GM18858 (cell line): ENCODE measurements around the gene NOXO1.
"Not testable (repeated sequence)": the region's sequence is repeated elsewhere in the genome, so short reads cannot be mapped to it uniquely, and the experiment has no call there.

Experiments
- ATAC-seq: cut with Tn5 transposase; IDR thresholded peaks from one replicate; pipeline ENCODE4 v1.9.1; 2021; ENCODE audit not compliant: unreplicated experiment

The NOXO1 gene

DNA sequence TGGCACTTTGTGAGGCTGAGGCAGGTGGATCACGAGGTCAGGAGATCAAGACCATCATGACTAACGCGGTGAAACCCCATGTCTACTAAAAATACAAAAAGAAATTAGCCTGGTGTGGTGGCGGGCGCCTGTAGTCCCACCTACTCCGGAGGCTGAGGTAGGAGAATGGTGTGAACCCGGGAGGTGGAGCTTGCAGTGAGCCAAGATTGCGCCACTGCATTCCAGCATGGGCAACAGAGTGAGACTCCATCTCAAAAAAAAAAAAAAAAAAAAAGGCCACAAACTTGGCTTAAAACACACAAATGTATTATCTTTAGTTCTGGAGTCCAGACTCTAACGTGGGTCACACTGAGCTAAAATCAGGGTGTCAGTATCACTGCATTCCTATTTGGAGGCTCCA lies 30.5 kb upstream of the NOXO1 start:
- ATAC-seq = not testable (repeated sequence)

DNA sequence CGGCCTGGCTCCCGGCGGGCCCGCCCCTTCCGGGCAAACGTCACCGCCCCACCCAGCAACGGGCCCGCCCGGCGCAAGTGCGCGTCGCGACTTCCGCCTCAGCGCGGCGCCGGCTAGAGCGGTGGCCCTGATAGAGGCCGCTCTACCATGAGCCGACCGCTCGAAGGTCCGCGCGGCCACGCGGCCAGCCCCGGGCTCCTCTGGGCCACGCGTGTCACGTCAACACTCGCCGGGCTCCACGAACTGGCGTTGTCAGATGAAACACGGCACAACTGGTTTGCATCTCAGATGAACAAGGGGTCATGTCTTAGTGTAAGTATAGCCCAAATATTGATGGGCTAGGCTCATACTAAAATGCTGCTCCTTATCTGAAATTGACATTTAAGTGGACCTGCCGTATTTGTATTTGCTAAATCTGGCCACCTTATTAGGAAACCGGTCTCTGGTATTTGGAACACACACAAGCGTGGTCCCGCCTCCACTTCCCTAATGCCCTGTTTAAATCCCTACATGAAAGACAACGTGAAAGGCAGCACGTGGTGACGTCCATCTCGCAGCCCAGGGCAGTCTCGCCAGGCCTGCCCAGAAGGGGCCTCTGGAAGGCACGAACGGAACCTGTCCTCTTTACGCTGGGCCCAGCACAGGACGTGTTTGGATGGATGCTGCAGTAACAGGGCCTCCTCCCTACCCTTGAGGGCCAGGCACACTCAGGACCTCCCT lies 28.7 kb upstream of the NOXO1 start, which contains the start of gene ZNF598:
Gene ZNF598, minus strand, starts transcription at position 31 of the 720 bp plus-strand sequence.
- peak; percentile 44 for ATAC-seq

DNA sequence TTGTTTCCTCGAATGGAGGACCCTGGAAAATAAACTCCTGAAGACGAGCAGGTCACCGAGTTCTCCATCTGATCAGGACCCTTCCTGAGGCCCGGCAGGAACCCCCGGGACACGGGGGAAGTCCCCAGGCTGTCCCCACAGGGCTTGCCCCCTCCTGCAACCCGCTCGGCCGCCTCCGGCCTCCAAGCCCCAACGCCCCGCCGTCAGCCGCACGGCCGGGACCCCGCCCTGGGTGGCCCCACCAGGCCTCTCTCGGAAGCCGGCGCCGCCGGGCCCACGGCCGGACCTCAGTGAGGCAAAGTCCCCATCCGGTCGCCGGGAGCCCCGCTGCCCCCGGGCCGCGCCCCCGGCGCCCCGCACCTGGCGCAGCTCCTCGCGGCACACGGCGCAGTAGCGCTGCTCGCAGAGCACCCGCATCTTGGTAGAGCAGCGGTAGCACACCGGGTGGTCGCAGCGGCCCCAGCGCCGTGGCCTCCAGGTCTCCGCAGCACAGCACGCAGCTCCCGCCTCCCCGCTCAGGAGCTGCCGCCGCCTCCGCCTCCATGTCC lies 28.0 kb upstream of the NOXO1 start:
- peak; percentile 28 for ATAC-seq

DNA sequence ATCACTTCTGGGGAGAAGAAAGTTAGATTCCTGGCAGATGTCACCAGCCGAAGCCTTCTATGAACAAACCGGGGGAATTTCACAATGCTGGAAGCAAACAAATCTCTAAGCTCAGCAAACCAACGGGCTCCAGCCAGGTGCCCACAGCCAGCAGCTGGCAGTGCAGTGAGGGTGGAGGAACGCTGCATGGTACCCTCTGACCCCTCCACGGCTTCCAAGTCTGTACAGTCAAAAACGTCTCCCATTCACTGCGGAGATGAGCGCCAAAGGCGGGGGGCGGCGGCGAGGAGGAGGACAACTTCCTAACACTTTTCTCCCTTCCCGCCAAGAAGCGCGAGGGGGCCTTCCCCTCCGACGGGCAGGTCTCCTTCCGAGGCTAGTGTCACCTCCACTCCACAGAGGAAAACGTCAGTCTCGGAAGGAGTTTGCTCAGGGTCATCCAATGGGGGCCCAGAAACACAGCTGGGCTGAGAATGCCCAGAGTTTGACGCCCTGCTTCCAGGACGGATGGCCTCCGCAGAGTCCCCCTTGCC lies 27.4 kb upstream of the NOXO1 start:
- no peak for ATAC-seq

DNA sequence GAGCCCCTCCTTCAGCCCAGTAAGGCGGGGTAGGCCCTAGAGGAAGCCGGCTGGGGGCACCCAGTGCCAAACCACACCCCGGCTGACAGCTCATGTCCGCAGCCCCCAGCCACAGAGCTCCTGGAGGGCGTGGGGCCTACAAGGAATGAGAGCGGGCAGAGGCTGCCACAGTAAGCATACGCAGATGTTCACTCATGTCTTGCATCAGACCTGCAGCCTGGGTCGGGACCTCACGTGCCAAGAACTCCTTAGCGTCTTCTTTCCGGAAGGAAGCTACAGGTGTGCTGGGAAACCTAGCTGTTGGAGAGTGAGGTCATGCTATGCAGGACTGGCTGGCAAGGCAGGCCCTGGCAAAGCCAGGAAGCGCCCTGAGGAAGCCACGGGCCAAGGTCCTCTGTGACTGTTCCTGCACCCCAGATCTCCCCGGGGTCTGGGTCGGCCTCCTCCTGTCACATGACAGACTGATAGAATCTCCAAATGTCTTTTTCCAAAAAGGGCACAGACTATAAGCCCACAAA lies 26.8 kb upstream of the NOXO1 start:
- no peak for ATAC-seq

DNA sequence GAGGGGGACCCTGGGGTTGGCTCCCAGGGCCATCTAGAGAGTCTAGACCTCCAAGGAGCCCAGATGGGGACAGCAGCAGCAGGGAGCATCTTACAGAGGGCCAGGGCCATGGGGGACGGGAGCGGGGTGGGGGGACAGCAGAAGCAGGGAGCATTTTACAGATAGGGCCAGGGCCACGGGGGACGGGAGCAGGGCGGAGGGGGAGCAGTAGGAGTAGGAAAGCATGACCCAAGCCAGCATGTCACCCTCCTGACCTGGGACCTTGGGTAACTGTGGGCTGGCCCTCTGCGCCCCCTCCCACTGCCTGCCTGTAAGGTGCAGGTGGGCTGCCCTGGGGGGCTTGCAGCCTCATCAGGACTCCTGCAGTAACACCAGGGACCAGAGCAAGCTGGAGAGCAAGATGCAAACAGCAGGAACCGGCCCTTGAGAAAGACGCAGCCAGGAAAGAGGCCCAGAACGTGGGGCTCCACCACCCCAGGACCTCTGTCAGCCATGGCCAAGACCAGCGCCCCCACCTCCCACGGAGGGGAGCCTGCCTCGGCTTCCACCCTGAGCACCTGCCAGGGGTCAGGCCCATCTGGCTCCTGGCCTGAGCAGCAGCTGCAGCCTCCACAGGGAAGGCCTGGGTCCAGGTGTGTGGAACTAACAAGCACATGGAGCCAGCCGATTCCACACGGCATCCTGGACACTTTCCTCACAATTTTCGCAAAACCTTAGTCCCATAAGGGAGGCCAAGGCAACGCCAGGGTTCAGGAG lies 26.0 kb upstream of the NOXO1 start:
- no peak for ATAC-seq

DNA sequence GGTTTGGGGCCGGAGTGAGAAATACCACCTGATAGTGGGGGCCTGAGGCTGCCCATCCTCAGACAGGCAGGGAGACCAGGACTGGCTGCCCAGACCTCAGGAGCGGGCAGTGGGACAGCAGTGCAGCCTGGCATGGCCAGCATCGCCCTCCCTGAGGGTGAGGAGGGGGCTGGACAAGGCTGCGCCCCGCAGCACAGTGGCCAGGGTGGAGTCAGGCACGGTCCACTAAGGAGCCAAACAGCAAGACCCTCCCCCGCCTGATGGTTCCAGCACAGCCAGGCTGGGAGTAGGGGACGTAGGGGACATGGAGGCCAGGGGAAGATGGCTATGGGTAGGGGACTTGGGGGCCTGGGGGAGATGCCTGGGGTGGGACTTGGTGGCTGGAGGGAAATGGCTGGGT lies 25.0 kb upstream of the NOXO1 start:
- no peak for ATAC-seq

DNA sequence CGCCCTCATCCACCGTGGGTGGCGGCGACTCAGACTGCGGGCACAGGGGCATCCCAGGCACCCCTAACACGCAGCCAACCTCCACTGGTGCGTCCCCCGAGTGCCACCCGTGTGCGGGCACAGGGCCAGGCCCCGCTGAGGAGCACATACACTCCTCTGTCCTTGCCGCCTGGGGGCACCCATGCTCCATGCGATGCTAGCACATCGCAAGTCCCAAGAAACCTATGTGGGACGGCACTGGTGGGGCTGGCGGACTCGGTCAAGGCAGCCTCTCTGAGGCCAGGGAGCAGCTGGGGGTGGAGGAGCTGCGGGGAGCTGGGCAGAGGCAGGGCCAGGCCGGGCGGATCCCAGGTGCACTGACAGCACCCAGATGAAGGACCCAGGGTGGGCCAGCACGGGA lies 24.4 kb upstream of the NOXO1 start:
- ATAC-seq = no peak

DNA sequence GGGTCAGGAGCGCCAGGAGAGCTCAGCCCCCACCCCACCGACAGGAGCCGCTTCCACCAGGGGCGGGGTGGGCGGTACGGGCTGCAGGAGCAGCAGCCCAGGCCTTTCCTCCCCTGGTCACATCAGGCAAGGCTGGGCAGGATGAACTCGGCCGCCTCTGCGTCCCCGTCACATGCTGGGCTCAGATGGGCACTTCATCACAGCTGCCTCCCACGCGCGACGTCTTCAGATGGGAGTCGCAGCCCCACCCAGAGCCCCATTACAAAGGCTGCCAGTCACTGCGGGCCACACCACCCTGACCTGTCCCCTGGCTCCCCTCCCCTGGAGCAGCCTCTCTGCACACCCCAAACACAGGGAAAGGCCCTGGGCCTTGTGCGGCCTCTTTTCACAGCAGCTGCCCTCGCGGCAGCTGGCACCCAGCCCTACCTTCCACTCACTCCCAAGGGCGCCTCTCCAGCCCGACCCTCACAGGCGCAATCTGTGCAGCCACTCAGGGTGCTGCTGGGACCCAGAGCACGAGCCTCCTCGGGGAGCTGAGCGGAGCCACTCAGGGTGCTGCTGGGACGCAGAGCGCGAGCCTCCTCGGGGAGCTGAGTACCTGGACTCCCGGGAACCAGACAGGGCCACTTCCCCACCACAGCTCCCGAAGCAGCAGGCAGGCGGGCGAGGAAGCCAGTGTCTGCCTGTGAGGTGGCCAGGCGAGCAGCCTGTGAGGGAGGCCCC lies 23.7 kb upstream of the NOXO1 start:
- ATAC-seq = no peak

DNA sequence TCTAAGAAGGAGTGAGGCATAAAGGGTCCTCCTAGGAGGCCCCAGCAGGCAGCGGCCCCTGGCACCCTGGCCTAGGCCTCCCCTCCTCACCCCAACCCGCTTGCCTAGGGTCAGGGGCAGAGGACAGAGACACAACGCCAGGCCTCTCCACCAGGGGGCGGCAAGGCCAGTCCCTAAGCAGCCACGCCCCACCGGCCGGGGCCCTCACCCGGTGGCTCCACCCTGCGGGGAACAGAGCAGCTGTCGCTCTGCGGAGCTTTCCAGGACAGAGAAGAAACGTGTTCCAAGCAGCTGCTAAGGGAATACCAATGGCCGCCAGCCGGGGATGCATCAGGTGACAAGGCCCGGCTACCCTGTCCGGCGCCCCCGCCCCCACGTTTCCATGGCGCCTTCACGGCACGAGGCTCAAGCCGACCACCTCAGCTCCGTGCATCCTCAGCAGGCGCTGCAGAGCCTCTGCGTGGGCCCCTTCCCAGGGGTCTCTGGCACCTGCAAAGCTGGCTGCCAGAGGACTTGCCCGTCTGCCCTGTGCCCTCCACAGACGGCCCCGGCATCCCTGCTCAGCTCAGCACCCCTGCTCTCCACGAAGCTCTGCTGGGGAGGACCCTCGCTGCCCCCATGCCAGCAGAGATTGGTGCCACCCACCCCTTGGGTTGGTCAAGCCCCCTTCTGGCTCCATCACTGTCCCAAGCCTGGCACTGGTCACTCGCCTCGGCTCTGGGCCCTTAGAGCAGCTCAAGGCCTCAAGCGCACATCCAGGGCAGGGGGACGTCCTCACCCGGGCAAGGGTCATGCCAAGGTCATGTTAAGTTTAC lies 22.8 kb upstream of the NOXO1 start:
- no peak for ATAC-seq

DNA sequence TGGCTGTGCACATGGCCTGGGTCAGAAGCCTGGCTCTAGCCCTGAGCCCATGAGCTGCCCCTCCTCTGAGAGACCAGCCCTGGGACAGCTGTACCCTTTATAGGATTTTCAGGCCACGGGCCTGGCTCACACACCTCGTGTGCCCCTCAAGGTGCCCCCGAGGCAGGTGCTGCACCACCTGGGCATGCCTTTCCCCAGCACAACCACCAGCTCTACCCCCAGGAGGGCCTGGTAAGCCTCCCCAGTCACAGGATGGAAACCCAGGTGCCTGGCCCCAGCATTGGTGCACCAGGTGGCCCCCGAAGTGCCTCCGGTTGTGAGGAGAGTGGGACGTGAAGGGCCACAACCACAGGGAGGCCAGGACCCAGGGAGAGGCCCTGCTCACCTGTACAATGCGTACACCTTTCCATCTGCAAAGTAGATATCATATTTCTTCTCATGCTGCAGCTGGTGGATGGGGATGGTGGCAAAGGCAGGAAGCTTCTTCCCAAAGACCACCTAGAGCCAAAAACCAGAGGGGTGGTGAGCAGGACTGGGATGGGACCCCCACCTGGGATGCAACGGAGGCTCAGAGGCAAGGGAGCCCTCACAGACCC lies 22.1 kb upstream of the NOXO1 start:
- ATAC-seq = no peak

DNA sequence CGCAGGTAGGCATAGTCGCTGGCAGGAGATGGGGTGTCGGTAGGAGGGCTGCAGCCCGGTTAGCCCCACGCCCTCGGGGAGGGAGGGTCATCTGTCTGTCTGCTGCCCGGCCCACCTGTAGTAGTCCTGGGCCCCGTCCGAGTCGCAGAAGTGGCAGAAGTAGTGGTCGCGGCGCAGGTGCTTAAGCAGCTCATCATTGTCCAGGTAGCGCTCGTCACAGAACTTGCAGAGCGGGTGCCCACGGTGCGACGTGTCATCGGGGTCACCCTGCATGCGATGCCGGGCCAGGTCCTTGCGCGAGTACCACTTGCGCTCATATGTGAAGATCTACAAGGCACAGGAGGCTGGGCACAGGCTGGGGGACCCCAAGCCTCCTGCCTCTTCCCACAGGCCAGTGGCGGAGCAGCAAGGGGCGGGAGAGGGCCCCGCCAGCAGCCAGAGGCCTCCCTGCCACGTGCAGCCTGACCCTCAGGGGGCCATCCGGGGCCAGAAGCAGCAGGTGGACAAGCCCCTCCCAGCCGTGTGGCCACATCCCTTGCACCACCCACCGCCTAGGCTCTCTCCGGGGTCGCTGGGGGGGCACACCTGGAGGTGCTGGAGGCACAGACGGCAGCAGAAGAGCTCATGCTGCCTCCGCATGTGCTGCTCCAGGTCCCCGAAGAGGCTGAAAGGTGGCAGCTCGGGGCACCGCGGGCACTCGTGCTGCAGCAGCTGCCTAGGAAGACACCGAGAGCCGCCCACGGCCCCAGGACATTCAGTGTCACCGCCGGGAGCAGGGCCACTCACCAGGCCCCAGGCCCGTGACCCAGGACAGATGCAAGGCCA lies 21.3 kb upstream of the NOXO1 start:
- no peak for ATAC-seq

DNA sequence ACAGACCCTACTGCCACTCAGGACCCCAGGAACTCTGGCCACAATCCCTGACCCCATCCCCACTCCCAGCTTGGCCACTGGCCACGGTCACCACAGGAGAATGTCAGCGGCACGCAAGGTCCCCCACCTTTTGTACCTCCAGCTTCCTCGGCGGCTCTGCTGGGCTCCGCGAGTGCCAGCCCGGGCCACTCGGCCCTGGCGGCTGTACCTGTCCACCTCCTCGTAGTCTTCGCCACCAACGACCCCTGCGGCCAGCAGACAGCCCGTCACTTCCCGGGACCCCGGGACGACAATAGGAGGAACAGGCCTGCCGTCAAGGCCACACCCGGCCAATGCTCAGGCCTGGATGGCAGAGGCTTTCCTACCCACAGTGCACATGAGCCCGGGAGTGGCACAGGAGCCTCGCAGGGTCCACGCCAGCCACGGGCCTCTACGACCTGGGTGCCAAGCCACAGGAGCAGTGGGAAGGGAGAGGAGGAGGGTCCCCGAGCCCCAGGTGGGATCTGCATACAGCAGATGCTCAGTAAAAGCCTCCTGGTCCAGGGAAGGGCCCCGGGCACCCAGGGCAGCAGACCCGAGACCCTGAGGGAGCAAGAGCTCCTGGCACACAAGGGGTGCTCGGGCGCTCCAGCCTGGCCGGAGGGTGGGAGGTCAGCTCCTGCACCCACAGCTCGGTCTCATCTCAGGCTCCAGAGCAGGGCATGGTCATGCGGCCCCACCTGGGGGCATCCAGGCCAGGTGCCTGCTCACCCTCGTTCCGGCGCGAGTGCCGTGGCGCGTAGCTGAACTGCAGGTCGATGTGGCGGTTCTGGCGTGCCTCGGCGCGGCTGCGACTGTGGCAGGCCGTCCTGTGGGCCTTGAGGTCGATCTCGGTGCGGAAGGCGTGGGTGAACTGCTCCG lies 20.4 kb upstream of the NOXO1 start:
- ATAC-seq = no peak

DNA sequence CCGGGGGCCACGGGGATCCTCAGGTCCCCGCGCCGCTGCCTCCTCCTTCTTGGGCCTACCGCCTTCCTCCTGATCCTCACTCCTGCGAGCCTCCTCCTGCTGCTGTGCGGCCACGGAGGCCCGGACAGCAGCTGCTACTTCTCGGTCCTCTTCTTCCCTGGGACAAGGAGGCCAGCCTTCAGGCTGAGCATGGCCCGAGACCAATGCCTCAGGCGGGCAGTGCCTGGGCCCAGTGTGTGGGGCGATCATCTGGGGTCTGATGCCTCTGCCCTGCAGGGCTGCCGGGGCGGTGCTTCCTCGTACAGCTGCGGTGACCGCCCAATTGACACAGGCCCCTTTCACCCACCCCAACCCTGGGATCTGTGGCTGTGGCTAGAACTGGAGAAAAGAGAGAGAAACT lies 19.8 kb upstream of the NOXO1 start:
- no peak for ATAC-seq

DNA sequence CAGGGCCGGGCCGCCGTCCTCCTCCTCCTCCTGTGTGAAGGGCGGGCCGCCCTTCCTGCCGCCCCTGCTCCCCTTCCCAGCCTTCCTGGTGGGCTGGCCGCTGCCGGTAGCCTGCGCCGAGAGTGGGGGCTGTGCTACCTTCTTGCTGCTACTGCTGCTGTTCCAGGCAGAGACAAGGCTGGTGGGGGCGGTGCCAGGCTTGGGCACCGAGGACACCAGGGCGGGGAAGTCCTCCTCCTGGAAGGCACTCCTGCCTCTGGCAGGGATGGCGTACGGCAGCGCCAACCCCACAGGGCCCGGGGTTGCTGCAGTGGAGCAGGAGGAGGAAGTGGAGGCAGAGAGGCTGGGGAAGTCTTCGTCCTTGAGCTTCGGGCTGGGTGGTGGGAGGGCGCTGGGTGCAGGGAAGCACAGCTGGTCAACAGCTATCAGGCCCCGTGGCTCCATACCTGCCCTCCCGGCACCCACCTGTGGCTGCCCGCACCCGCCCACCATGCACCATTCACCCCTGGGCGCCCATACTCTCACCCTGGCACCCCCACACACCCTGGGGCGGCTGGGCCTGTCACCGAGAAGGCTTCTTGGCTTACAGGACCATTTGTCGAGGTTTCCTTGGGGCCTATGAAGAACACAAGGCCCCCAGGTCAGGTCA lies 18.7 kb upstream of the NOXO1 start:
- no peak for ATAC-seq

DNA sequence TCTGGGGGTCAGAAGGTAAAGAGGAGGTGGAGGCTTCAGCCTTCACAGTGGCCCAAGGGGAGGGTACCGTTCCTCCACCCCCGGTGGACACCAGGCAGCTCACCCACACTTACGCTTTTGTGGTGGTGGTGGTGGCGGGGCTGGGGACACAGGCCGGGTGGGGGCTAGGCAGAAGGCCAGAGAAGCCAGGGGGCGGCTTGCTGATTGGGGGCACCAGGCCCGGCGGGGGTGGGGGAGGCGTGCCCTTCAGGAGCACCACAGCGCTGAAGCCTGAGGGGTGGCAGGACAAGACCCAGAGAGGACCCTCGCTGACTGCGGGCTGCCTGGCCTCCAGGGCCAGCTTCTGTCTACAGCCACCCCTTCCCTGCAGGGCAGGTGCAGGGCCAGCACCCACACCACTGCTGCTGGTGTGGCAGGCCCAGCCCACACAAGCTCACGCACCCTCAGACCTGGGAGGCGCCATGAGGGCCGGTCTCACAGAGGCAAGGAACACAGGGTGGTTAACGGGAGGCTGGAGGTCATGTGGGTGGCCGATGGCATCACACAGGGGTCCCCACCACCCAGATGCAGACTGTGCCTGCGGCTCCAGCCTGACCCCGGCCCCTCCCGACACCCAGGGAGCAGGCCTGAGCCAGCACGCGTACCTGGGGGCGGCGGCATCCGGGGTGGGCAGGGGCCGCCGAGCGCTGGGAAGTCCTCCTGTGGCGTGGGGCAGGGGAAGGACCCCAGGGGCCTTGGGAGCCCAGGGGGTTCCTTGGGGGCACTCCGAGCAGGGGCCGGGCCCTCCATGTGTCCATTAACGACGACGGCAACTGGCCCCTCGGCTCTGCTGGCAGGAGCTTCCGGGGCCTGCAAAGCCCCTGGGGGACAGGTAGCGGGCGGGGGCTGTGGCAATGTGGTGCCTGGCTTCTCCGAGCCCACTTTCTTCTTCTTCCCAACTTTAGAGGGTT lies 17.9 kb upstream of the NOXO1 start:
- ATAC-seq = no peak
